Measurements from ENCODE around the gene PAX5.

DNA sequence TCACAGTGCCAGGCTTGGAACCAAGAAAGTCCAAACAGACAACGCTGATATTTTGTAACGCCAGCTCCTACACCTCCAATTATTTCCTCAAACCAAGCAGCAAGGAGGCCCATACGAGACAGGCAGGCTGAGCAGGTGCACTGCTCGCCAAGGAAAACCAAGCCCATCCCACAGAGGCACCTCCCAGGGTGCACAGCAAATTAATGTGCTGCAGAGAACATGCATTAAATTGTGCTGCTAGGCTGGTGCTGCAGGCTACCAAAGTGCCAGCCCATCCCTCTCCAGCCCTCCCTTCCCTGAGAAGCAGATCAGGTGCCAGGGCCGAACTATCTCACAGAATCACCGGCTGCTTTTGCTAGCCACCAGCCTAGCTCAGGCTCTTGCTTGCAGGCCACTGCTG, 137.8 kb downstream of the PAX5 start:
- TF ChIP-seq, protein P1, sequence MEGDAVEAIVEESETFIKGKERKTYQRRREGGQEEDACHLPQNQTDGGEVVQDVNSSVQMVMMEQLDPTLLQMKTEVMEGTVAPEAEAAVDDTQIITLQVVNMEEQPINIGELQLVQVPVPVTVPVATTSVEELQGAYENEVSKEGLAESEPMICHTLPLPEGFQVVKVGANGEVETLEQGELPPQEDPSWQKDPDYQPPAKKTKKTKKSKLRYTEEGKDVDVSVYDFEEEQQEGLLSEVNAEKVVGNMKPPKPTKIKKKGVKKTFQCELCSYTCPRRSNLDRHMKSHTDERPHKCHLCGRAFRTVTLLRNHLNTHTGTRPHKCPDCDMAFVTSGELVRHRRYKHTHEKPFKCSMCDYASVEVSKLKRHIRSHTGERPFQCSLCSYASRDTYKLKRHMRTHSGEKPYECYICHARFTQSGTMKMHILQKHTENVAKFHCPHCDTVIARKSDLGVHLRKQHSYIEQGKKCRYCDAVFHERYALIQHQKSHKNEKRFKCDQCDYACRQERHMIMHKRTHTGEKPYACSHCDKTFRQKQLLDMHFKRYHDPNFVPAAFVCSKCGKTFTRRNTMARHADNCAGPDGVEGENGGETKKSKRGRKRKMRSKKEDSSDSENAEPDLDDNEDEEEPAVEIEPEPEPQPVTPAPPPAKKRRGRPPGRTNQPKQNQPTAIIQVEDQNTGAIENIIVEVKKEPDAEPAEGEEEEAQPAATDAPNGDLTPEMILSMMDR (IDR thresholded peaks at IDR 0.05) = no peak
- TF ChIP-seq POLR2A (IDR thresholded peaks at IDR 0.05) = no peak
